A204.1 (cell line): Measurements from ENCODE around the gene TMEM267.
"Not testable (repeated sequence)": the region's sequence is repeated elsewhere in the genome, so short reads cannot be mapped to it uniquely, and the experiment has no call there.

Experiments
- FAIRE-seq: peaks from 2 replicates; lab custom pipeline; 2012; peaks lifted over from hg19 to GRCh38; lab: Jason Lieb, UNC

The TMEM267 gene

GRCh38 chr5:43456556-43456955 is 27.1 kb downstream of the TMEM267 start:
- FAIRE-seq = no peak

GRCh38 chr5:43441575-43441974 is 42.1 kb downstream of the TMEM267 start:
- FAIRE-seq = not testable (repeated sequence)

DNA sequence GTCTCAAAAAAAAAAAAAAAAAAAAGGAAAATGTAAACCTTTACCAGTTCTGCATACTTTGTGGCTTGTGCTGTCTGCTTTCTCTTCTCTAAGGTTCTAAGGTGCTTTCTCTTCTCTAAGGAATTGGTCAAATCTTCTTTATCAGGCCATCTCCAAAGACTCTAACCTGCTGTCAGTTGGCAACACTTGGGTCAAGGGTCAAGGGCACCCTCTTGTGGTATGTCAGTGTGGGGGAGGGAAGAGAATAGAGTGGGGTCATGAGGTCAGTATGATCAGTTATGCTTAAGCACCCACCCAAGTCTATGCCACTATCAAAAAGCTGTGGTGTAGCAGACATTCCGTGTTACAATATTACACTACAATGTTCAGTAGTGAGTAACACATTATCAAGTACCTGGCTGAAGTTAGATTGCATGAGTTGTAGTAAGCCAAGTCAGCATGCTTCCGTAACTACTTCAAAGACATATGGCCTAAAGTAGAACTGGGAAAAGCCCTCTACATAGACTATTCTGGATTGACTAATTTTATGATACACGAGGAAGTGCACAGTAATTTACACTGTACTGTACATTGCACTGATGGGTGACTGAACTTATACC is 46.5 kb downstream of the TMEM267 start:
- FAIRE-seq = no peak

- FAIRE-seq = no peak
Measured at GRCh38 chr5:43433382-43433781, 50.3 kb downstream of the TMEM267 start.

DNA sequence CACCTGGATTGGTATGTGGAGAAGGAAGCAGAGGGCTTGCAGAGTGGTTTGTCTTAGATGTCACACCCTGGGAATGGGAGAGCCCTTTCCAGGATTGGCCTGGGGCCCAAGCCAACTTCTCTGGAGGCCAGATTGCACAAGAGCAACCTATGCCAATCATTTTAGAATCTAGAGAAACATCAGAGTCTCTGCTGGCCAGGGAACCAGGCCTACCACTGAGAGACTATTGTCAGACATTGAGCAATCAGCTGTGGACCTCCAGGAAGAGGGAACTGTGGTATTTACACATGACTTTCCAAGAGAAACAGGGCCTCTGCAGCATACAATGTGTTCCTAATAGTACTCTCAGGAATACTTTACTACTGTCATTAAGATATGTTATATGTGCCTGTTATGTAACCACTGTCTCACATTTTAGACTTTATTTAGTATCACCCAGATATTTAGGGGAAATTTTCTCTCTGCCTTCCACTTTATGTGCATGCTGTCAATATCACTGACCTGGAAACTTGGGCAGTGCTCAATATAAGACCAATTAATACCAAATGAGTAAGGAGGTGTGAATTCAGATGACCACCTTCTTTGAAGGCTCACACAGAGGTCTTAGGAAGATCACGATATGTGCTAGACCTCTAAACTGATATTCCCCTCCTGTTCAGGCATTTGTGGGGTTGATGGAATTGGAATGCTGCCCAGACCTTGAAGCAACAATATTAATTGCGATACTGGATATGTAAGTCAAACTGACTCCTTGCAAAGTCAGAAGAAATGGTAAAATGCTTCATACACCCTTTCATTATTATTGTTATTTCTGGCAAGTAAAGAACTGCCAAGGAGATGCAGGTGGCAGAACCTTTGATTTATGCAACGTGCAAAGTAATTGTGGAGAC is 50.9 kb downstream of the TMEM267 start:
- no peak for FAIRE-seq

GRCh38 chr5:43429706-43430105 is 54.0 kb downstream of the TMEM267 start:
- FAIRE-seq = no peak

DNA sequence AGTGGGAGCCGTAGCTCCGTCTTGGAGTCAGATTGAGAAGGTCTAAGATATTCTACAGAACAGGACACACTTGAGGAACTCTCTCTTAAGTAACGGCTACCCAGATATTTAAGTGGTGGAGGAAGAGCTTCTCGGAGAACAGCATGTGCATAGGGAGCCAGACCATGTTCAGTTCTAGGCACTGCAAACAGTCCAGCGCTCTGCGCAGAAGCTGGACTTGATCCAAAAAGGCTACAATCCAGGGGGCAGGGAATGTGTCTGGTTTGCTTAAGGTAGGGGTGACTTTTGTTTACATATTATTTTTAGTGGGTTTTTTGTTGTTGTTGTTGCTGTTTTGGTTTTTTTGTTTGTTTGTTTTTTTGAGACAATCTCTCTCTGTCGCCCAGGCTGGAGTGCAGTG is 54.6 kb downstream of the TMEM267 start:
- FAIRE-seq = no peak

DNA sequence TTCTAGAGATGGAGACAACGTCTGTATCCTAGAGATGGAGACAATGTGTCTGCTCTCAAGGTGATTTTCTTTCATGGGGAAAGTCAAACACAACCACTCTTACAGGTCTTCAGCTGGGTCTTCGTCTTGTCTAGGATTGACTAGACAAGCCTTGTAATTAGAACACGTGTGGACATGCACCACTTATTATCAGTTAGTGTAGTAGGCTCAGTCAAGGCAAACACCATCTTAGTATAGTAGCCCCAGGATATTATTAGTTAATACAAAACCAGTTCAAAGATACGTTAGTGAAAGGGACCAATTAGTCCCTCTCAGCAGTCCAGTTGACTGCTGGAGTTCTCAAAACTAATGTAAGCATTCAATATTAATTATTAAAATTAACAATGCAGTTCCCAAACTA is 56.4 kb downstream of the TMEM267 start:
- FAIRE-seq = no peak

GRCh38 chr5:43425983-43426382 is 57.7 kb downstream of the TMEM267 start:
- FAIRE-seq = no peak

GRCh38 chr5:43423086-43423485 is 60.6 kb downstream of the TMEM267 start:
- not testable (repeated sequence) for FAIRE-seq

DNA sequence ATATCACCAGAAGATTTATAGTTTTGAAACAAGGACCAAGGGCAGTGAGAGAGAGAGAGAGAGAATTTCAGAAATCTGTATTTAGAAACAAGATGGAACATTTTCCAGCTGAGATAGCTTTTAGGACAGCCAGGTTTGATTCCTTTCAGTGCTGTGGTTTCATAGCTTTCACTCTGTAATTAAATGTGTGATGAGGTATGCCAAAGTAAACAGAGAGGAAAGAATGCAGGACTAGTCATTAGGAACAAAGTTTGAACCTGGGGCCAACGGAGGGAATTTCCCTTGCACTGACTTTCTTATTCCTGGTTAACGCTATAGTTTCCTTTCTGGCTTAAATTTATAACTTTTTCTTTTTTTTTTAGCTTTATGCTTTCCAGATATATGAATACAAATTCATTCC is 61.5 kb downstream of the TMEM267 start:
- FAIRE-seq = no peak

- no peak for FAIRE-seq
Measured at GRCh38 chr5:43421450-43422133, 62.1 kb downstream of the TMEM267 start.

- FAIRE-seq = no peak
Measured at GRCh38 chr5:43420241-43420640, 63.4 kb downstream of the TMEM267 start.

GRCh38 chr5:43418561-43418960 is 65.1 kb downstream of the TMEM267 start:
- no peak for FAIRE-seq

GRCh38 chr5:43416803-43417394 is 66.8 kb downstream of the TMEM267 start:
- no peak for FAIRE-seq

DNA sequence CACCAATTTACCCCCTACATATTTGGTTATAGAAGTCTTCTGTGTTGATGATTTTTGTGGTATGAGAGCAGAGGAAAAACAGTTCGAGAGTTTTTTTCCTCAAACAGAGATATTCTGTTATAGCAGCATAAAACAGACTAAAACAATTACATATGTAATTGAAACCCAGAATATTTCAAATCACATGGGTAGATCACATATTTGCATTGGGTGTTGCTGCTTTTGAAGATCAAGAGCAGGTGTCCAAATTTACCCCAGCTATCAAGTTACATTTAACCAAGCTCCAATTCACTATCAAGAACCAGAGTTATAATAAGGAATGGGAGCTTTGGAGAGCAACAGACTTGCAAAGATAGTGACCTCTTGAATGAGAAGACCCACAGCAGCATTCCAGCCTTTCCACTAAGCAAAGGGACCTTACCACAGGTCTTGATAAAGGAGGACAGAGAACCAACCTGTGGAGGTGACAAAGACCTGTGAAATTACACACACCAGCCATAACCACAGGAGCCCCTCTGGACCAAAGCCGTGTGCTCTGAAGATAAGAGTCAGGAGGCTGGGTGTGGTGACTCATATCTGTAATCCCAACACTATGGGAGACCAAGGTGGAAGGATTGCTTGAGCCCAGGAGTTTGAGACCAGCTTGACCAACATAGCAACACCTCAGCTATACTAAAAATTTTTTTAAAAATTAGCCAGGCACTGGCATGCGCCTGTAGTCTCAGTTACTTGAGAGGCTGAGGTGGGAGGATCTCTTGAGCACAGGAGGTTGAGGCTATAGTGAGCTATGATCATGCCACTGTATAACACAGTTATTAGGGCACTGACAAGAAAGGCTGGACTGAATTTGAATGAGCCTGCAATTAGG is 67.5 kb downstream of the TMEM267 start:
- FAIRE-seq = no peak

DNA sequence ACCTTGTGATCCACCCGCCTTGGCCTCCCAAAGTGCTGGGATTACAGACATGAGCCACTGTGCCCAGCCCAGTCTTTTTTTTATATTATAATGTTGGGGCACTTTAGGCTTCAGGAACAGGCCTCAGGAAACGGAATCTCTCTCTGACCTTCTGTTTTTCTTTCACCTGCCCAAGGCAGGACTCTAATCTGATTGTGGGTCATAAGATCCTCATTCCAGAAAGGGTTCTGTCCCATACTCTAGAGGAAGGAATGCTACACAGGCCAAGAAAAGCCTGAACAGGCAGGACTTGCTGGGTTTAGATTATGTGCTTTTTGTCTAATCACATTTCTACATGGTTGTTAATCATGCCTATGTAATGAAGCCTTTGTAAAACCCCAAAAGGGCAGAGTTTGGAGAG is 69.7 kb downstream of the TMEM267 start:
- FAIRE-seq = no peak

DNA sequence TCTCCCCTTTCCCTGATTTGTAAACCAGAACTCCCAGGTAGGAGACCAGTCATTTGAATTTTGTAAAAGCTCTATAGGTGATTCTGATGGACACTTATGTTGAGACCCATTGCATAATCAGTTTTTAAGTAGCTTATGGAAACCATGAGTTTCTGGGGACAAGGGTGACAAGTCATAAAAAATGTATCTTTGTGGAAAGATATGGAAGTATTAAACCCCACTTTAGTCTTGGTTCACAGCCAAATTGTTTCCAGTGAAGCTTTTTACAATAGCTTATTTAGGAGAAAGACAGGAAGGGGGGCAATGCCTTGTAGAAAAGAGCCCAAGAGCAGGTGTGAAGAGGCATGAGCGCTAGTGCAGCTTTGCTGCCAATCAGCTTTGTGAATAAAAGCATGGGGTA is 71.0 kb downstream of the TMEM267 start:
- FAIRE-seq = no peak

- FAIRE-seq = no peak
Measured at GRCh38 chr5:43412156-43412555, 71.5 kb downstream of the TMEM267 start, which contains the start of gene CCL28. Gene CCL28, minus strand, starts transcription at chr5:43412391. Its CDS starts 75 bp downstream, at chr5:43412316.

DNA sequence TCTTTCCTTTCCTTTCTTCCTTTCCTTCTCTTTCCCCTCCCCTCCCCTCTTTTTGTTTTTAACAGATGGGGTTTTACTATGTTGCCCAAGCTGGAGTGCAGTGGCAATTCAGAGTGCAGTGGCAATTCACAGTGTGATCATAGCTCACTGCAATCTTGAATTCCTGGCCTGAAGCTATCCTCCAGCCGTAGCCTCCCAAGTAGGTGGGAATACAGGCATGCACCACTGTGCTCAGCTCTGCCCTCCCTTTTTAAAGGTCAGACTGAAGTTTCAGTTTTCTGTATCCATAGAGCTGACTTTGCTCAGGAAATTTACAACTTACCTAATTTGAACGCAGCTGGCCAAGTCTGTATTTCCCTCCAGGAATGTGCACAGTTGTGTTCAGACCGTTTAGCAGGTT is 72.2 kb downstream of the TMEM267 start:
- no peak for FAIRE-seq

- FAIRE-seq = no peak
Measured at GRCh38 chr5:43410414-43410813, 73.3 kb downstream of the TMEM267 start.

GRCh38 chr5:43409809-43410271 is 73.8 kb downstream of the TMEM267 start:
- FAIRE-seq = no peak
